Esophagus (tissue), 2 donors: ENCODE results near the gene RRP9. TPM values are rescaled to one million over a fixed set of nuclear protein-coding genes. Genes with fewer than 3 reads are reported as not detected.
A peak's percentile ranks its signal among the peaks of the same experiment; 100 is the strongest.

Experiments used
- H3K27ac ChIP-seq, 2 donors: one replicate each; pipeline ENCODE4 v1.5.1; 2013; ENCODE audit warnings: low read depth in 2 of 2, mild to moderate bottlenecking in 2 of 2, inconsistent platforms in 1 of 2, low read length in 1 of 2, moderate library complexity in 1 of 2
- H3K27me3 ChIP-seq, 2 donors: one replicate each; pipeline ENCODE4 v1.6.1; 2013; ENCODE audit warnings: low read length in 2 of 2, control low read depth in 1 of 2, mild to moderate bottlenecking in 1 of 2; ENCODE audit not compliant: insufficient read depth in 2 of 2, control insufficient read depth in 1 of 2
- H3K36me3 ChIP-seq, 2 donors: one replicate each; pipeline ENCODE4 v1.6.1; 2013; ENCODE audit warnings: low read length in 1 of 2; ENCODE audit not compliant: control insufficient read depth in 2 of 2, insufficient read depth in 2 of 2
- H3K4me1 ChIP-seq, 2 donors: one replicate each; pipeline ENCODE4 v1.6.1; 2013; ENCODE audit warnings: low read length in 1 of 2; ENCODE audit not compliant: control insufficient read depth in 2 of 2, insufficient read depth in 2 of 2
- H3K4me3 ChIP-seq, 2 donors: one replicate each; pipeline ENCODE4 v1.5.1; 2013; ENCODE audit warnings: low read length in 2 of 2, mild to moderate bottlenecking in 2 of 2, low read depth in 1 of 2, moderate library complexity in 1 of 2
- H3K9me3 ChIP-seq, 2 donors: one replicate each; pipeline ENCODE4 v1.6.1; 2013; ENCODE audit warnings: mild to moderate bottlenecking in 2 of 2, low read depth in 1 of 2, low read length in 1 of 2, moderate library complexity in 1 of 2; ENCODE audit not compliant: control insufficient read depth in 2 of 2, insufficient read depth in 1 of 2
- WGBS, 2 donors: extraction: QIAGEN DNeasy Blood & Tissue Kit; methylation state at CpG; one replicate each; pipeline ENCODE4 v1.1.7; 2013; 5-methylcytosine and 5-hydroxymethylcytosine counted together
- polyA plus RNA-seq, 2 donors: library from polyadenylated mRNA; stranded (reverse); fragments of 200-250 nt; gene quantifications; one replicate each; pipeline ENCODE4 v1.2.3, GENCODE V29; 2013
- donor health status: healthy with polysubstance abuse.
- donor health status: Bipolar disorder and iron deficiency.

Gene RRP9
- polyA plus RNA-seq, 2 donors = 16.4 to 22.9 TPM

DNA sequence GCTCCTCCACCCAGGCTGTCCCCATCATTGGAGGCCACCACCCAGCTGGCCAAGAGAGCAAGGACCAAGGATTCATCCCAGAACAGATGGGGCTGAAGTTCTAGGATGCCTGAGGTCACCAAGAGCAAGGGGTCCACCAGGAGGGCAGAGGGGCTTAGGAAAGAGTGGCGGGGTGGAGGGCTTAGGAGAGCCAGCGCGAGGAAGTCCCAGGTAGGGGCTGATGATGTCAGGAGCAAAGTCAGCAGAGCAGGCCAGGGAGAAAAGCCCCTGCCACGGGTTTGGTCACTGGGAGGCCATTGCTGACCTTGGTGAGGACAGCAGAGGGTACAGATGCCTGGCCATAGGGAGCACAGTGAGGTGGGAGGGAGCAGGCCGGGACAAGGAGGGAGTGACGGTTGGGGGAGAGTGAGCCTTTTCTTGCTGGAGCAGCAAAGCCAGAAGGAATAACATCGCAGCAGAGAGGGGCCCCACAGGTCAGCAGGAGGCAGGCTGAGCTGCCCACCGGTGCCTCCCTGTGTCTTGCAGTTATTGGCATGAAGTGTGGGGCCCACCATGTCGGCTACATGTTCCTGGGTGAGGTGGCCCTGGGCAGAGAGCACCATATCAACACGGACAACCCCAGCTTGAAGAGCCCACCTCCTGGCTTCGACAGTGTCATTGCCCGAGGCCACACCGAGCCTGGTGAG is 5.7 kb upstream of the RRP9 start:
- H3K27ac ChIP-seq = no peak overlapping the region

DNA sequence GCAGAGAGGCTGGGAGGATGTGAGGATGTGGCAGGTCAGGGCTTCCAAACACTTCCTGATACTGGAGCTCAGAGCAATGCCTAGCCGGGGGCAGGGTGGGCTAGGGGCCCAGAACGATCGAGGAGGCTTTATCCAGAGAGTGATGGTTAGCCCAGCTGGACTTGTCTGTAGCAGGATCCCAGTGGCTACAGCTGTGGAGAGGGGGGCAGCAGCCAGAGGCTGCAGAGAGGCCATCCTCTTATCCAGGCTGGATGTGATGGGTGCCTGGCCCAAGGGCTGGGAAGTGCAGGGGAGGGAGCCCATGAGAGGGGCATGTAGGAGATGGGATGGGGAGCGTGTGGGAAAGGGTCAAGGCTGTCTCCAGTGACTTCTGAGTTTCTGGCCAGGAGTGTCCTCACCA is 5.1 kb upstream of the RRP9 start:
- no peaks in the 10 kb centered on the region for H3K9me3 ChIP-seq
- no peak overlapping the region for H3K27ac ChIP-seq
- H3K27me3 ChIP-seq = no peaks in the 10 kb centered on the region
- H3K4me1 ChIP-seq = peaks cover 4 to 8% of the 10 kb centered on the region in 2 donors
- no peaks in the 10 kb centered on the region for H3K36me3 ChIP-seq
- 77 to 86% methylated on average over 4 of the region's 4 CpGs for whole genome bisulfite sequencing, 2 donors
- no peak overlapping the region for H3K4me3 ChIP-seq

More for the DNA sequence above, 5.7 kb upstream of the RRP9 start:
- Histone ChIP-seq H3K9me3 (no peaks in the 10 kb centered on the region), H3K36me3 (no peaks in the 10 kb centered on the region), H3K4me3 (no peak overlapping the region), H3K27me3 (no peaks in the 10 kb centered on the region), H3K4me1 (peaks cover 4 to 8% of the 10 kb centered on the region in 2 donors)
- 79 to 80% methylated on average over 13 of the region's 13 CpGs for WGBS, 2 donors

DNA sequence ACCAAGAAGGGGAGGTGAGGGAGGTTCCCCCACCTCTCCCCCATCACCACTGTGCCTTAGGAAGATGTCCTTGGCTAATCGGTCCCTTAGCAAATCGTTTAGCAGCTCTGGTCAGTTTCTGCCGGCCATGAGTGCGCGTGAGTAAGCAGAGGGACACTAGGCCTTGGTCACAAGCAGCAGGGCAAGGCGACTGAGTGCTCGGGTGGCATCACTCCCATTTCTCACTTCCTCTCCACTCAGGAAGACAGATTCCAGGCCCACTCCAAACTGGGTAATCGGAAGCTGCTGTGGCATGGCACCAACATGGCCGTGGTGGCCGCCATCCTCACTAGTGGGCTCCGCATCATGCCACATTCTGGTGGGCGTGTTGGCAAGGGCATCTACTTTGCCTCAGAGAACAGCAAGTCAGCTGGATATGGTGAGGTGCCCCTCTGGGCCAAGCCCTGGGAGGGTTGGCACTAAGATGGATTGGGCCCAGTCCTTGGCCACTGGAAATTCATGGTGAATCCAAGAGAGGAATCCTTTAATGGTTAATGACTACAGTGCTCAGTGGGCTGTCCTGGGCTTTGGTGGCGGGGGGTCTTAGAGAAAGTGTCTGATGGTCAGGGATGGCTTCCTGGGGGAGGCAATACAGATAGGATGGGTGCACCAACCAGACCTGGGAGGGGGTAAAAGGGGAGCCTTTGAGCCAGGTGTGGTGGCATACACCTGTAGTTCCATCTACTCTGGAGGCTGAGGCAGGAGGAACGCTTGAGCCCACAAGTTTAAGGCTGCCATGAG is 4.4 kb upstream of the RRP9 start:
- Histone ChIP-seq H3K36me3 (no peaks in the 10 kb centered on the region), H3K4me3 (no peak overlapping the region), H3K4me1 (peaks cover 4 to 8% of the 10 kb centered on the region in 2 donors), H3K27me3 (no peaks in the 10 kb centered on the region), H3K9me3 (no peaks in the 10 kb centered on the region), H3K27ac (no peak overlapping the region)
- WGBS, 2 donors = 93 to 94% methylated on average over 14 of the region's 14 CpGs

DNA sequence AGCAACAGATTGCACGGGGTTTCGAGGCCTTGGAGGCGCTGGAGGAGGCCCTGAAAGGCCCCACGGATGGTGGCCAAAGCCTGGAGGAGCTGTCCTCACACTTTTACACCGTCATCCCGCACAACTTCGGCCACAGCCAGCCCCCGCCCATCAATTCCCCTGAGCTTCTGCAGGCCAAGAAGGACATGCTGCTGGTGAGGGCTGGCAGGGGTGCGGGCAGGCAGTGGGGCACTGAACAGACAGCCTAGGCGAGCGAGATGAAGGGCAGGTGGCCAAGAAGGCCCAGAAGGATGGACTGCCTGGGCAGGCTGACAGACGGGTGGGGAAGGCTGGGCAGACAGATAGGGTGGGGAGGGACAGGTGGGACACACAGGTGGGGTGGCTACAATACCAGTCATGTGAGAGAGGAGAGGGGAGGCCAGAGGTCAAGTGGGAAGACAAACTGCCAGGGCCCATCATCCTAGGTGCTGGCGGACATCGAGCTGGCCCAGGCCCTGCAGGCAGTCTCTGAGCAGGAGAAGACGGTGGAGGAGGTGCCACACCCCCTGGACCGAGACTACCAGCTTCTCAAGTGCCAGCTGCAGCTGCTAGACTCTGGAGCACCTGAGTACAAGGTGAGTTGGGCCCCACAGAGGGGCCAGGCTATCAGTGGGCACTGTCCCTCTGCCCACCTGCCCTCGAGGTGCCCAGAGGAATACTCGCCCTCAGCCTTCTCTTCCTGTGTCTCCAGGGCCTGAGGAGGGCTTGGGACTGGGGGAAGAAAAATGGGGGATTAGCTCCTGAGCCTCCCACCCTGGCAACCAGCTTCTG is 3.5 kb upstream of the RRP9 start:
- Histone ChIP-seq H3K4me1 (peaks cover 4 to 11% of the 10 kb centered on the region in 2 donors), H3K36me3 (no peaks in the 10 kb centered on the region), H3K4me3 (no peak overlapping the region), H3K27me3 (no peaks in the 10 kb centered on the region), H3K27ac (no peak overlapping the region), H3K9me3 (no peaks in the 10 kb centered on the region)
- 83 to 86% methylated on average over 18 of the region's 18 CpGs for WGBS, 2 donors

DNA sequence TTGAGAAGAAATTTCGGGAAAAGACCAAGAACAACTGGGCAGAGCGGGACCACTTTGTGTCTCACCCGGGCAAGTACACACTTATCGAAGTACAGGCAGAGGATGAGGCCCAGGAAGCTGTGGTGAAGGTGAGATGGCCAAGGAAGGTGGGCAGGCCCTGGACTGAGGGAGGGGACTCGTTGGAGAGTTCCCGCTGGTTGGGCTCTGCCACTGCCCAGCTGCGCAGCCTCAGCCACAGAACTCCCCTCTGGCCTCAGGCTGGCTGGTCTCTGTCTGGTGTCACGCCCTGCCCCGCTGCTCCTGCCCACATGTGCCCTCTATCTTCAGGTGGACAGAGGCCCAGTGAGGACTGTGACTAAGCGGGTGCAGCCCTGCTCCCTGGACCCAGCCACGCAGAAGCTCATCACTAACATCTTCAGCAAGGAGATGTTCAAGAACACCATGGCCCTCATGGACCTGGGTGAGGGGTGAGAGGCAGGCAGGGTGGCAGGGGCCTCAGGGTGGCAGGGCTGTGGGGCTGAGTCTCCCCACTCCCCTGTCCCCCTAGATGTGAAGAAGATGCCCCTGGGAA is 2.8 kb upstream of the RRP9 start:
- 84 to 90% methylated on average over 11 of the region's 11 CpGs for WGBS, 2 donors
- Histone ChIP-seq H3K9me3 (no peaks in the 10 kb centered on the region), H3K4me3 (no peak overlapping the region), H3K27ac (no peak overlapping the region), H3K4me1 (peaks cover 4 to 11% of the 10 kb centered on the region in 2 donors), H3K36me3 (no peaks in the 10 kb centered on the region), H3K27me3 (no peaks in the 10 kb centered on the region)

DNA sequence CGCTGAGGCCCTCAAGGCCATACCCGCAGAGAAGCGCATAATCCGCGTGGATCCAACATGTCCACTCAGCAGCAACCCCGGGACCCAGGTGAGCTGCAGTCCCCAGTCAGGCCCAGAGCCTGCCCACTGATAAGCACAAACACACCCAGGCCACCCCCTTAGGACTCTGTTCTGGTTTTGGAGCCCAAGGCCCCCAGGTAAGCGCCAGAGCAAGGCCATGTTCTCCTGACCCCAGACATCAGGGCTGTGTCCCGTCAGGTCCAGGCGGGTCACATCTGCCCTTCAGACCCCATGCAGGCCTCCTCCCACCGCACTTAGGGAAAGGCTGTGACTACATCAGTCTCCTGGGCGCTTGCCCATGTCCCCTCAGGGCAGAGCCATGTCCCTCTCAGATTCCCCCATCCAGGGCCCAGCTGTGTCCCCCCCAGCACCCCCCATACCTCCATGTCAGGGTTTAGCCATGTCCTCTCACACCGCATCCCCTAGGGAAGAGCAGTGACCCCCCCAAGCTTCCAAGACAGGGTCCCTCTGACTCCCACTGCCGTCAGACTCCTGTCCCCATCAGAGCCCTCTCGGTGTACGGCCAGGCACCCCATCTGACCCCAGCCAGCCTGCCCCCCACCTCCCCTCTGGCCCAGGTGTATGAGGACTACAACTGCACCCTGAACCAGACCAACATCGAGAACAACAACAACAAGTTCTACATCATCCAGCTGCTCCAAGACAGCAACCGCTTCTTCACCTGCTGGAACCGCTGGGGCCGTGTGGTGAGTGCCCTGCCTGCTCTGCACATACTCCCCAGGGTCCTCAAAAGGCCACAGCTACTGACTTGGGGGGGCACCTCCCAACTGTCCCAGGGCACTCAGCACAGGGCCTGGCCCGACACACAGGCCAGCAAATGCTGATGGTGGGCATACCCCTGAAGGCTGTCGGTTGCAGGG is 2.0 kb upstream of the RRP9 start:
- Histone ChIP-seq H3K36me3 (peaks cover 0 to 2% of the 10 kb centered on the region in 2 donors), H3K27me3 (no peaks in the 10 kb centered on the region), H3K4me3 (no peak overlapping the region), H3K27ac (peak overlapping the region; percentile 82 to 94), H3K9me3 (no peaks in the 10 kb centered on the region), H3K4me1 (peaks cover 4 to 11% of the 10 kb centered on the region in 2 donors)
- 93 to 94% methylated on average over 20 to 21 of the region's 21 CpGs for WGBS, 2 donors

DNA sequence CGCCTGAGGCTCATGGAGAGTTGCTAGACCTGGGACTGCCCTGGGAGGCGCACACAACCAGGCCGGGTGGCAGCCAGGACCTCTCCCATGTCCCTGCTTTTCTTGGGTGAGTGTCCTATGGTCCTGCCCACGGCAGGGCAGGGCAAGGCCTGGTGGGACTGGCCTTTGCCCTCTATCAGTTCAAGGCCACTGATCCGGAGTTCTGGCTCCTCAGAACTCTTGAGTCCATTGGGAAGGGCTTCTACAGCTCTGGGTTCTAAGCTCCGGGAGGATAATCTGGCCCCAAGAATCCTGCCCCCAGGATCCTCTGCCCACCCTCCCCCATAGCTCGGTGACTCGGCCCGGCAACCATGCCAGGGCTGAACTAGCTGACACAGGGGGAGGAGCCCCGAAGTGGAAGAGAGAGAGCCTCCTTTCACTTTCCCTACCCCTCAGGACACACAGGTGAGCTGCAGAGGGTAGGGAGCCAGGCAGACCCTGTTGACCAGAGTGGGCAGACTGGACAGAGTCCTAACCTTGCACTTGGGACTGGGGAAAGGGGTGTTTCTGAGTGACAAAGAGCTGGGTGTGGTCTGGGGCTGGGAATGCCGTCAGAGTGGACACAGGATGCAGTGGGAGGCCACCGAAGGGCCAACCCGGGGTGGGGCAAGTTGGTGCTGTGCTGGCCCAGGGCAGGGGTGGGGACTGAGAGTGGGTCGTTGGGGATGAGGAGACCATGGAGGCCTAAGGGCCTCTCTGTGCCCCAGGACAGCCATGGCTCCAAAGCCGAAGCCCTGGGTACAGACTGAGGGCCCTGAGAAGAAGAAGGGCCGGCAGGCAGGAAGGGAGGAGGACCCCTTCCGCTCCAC is 1.1 kb upstream of the RRP9 start:
- Histone ChIP-seq H3K27me3 (no peaks in the 10 kb centered on the region), H3K27ac (peak overlapping the region; percentile 82 to 94), H3K9me3 (no peaks in the 10 kb centered on the region), H3K4me3 (peak overlapping the region; percentile 41 to 62), H3K36me3 (peaks cover under 1 to 8% of the 10 kb centered on the region in 2 donors), H3K4me1 (peaks cover 4 to 11% of the 10 kb centered on the region in 2 donors)
- 33 to 37% methylated on average over 15 to 17 of the region's 17 CpGs for WGBS, 2 donors

DNA sequence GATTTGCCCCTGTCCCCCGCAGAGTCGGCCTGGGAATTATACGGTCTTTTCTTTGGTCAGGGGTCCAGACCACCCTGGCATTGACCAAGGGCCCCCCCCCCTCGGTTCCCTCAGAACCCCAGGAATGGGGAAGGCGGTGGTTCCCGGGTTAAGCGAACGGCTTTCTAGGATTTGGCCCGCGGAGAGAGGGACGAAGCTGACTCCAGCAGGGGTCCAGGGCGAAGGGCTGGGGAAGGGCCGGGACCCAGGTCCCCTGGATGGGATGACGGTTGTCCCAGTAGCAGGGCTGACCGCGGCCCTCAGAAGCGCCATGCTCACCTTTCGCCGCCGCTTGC is 274 bp downstream of the RRP9 start:
- Histone ChIP-seq H3K4me1 (peaks cover 4 to 11% of the 10 kb centered on the region in 2 donors), H3K9me3 (no peaks in the 10 kb centered on the region), H3K4me3 (peak overlapping the region; percentile 73 to 76), H3K27ac (peak overlapping the region in 1 of 2 donors; percentile 77), H3K36me3 (peaks cover 6 to 22% of the 10 kb centered on the region in 2 donors), H3K27me3 (no peaks in the 10 kb centered on the region)
- 1% methylated on average over 18 to 20 of the region's 20 CpGs for WGBS, 2 donors
